Measurements from ENCODE around the gene AP5Z1.

- no peak for TF ChIP-seq CTCF (IDR thresholded peaks at IDR 0.05; ENCODE audit: low read depth, low read length)
- TF ChIP-seq EZH2phosphoT487 (IDR thresholded peaks at IDR 0.05; ENCODE audit: low read depth), result no peak
Observed at GRCh38 chr7:4733936-4734528, 41.4 kb upstream of the AP5Z1 start.
